Measurements from ENCODE around the gene PAK5.

DNA sequence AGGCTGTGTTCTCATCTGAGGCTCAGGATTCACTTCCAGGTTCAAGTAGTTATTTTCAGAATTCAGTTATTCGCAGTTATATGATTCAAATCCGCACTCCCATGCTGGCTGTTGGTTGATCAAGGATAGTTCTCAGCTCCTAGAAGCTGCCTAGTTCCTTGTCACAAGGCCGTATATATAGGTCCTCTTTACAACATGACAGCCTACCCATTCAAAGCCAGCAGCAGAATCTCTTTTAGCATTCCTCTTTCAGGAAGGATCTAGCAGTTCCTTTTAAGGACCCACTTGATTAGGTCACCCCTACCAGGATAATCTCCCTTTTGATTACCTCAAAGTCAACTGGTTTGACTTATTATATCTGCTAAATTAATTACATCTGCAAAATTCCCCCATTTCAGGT lies 348.2 kb downstream of the PAK5 start:
- TF ChIP-seq EZH2 (IDR thresholded peaks at IDR 0.05; ENCODE audit: borderline replicate concordance, insufficient read depth, low read depth, low read length, poor library complexity, severe bottlenecking), result no peak
- TF ChIP-seq, protein P1, sequence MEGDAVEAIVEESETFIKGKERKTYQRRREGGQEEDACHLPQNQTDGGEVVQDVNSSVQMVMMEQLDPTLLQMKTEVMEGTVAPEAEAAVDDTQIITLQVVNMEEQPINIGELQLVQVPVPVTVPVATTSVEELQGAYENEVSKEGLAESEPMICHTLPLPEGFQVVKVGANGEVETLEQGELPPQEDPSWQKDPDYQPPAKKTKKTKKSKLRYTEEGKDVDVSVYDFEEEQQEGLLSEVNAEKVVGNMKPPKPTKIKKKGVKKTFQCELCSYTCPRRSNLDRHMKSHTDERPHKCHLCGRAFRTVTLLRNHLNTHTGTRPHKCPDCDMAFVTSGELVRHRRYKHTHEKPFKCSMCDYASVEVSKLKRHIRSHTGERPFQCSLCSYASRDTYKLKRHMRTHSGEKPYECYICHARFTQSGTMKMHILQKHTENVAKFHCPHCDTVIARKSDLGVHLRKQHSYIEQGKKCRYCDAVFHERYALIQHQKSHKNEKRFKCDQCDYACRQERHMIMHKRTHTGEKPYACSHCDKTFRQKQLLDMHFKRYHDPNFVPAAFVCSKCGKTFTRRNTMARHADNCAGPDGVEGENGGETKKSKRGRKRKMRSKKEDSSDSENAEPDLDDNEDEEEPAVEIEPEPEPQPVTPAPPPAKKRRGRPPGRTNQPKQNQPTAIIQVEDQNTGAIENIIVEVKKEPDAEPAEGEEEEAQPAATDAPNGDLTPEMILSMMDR (IDR thresholded peaks at IDR 0.05), result no peak

All from B cell (primary cell).